ENCODE data around the gene TENM4. TPM values are rescaled to one million over a fixed set of nuclear protein-coding genes. Genes with fewer than 3 reads are reported as not detected.

The TENM4 gene
- total RNA-seq, 2 experiments from 2014 or later, result not detected

DNA sequence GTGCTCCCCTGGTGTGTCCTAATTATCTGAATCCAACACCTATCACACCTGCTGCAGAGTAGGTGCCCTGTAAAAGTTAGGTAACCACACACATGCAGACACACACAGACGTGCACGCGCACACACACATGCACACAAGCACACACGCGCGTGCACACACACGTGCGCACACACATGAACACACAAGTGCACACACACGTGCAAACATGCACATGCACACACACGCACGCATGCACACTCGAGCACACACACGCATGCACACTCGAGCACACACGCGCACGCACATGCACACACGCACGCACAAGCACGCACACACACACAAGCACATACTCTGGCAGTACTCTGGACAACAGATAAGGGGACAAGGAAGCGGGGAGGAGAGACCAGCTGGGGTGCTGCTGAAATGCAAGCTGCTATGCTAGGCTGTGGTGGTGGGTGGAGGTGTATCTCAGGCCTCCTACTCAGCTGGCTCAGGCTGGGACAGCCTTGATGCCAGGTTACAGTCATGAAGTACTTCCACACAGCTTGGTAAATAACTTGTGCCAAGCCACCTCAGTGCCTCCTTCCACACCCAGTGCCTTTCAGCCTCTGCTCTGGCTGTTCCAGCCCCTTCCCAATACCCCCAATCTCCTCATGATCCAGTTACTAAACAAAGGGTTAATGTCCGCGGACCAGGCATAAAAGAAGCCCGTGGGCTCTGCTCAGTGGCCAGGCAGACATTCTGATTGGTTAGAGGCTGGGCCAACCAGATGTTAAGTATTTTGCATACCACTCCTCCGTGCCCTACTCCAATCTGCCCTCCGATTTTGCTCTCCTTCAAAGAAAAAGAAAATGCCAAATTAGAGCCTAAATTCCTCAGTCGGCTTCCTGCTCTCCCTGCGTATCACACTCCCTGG, 374.1 kb downstream of the TENM4 start:
- no peaks in the 10 kb centered on the region for H3K36me3 ChIP-seq (ENCODE audit: insufficient read depth, low read length)
- H4K20me1 ChIP-seq (ENCODE audit: insufficient read depth, low read length), result no peaks in the 10 kb centered on the region
- intact Hi-C loops (cut with micrococcal nuclease; ENCODE audit: unreplicated experiment), result no loop called here
- no peak overlapping the region for H2AFZ ChIP-seq (ENCODE audit: low read length)
- no peak overlapping the region for H3K27ac ChIP-seq (ENCODE audit: low read depth, low read length, poor library complexity, severe bottlenecking)
- H3K4me1 ChIP-seq (ENCODE audit: insufficient read depth, low read length, poor library complexity, severe bottlenecking), result no peaks in the 10 kb centered on the region
- no peak for TF ChIP-seq EZH2phosphoT487 (IDR thresholded peaks at IDR 0.05; ENCODE audit: borderline replicate concordance, low read depth, low read length)
- TF ChIP-seq, protein P1, sequence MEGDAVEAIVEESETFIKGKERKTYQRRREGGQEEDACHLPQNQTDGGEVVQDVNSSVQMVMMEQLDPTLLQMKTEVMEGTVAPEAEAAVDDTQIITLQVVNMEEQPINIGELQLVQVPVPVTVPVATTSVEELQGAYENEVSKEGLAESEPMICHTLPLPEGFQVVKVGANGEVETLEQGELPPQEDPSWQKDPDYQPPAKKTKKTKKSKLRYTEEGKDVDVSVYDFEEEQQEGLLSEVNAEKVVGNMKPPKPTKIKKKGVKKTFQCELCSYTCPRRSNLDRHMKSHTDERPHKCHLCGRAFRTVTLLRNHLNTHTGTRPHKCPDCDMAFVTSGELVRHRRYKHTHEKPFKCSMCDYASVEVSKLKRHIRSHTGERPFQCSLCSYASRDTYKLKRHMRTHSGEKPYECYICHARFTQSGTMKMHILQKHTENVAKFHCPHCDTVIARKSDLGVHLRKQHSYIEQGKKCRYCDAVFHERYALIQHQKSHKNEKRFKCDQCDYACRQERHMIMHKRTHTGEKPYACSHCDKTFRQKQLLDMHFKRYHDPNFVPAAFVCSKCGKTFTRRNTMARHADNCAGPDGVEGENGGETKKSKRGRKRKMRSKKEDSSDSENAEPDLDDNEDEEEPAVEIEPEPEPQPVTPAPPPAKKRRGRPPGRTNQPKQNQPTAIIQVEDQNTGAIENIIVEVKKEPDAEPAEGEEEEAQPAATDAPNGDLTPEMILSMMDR (conservative IDR thresholded peaks at IDR 0.05; ENCODE audit: low read length), result no peak
- H3K4me3 ChIP-seq (ENCODE audit: low read depth, low read length, poor library complexity, severe bottlenecking), result no peak overlapping the region
- no TSS peak for BruUV-seq (replicated peaks)
- H3K79me2 ChIP-seq (ENCODE audit: insufficient read depth, low read depth, low read length), result no peaks in the 10 kb centered on the region
- DNase-seq (ENCODE audit: low spot score), result no peak
- H3K9me3 ChIP-seq (ENCODE audit: low read length), result no peaks in the 10 kb centered on the region
- ChIA-PET CTCF (ENCODE audit: unreplicated experiment) (no interaction called here), POLR2A (no interaction called here)
- H3K4me2 ChIP-seq (ENCODE audit: low read length), result no peak overlapping the region
- no peaks in the 10 kb centered on the region for H3K9me2 ChIP-seq (ENCODE audit: insufficient read depth, low read length)

DNA sequence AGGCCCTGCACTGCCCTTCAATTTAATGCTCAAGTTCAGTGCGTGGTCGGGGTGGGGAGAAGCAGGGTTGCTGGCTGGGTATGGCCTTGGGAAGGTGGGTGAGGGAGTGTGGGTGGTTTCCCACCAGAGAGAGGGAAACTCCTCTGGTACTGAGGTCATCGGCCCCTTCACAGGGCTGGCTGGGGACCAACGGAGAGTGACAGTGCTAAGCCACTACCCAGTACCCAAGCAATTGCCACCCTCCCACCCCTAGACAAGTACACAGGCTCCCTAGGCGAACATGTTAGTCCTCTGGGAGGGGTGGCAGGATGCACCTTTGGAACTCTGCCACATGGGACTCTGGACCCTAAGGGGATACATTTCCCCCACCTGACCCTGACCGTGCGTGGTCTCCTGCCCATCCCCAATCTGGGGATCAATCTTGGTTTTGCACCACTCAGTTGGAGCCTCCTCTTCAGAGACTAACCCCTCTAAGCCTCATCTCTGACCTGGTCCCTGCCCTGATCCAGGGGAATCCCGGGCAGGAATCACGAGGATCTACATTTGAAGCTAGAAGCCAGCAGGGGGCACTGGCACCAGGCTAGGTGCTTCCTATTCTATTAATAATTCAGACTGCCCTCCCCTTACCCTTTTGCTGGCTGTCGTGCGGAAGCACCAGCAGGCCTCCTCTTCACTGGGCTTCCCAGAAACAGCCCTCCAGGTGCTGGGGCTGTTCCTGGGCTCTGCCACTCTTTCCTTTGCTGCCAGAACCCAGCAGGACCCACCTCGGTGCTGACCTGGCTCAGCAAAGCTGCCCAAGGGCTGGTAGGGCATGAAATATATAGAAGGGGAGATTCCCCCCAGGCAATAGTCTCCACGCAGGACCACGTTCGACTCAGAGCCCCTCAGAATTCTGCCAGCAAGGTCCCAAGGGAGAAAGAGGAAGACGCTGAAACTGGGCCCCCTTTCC, 377.7 kb downstream of the TENM4 start:
- no peaks in the 10 kb centered on the region for H3K4me1 ChIP-seq (ENCODE audit: insufficient read depth, low read length, poor library complexity, severe bottlenecking)
- no peaks in the 10 kb centered on the region for H3K79me2 ChIP-seq (ENCODE audit: insufficient read depth, low read depth, low read length)
- H3K4me2 ChIP-seq (ENCODE audit: low read length), result no peak overlapping the region
- ChIA-PET CTCF (ENCODE audit: unreplicated experiment) (no interaction called here), POLR2A (no interaction called here)
- no peak overlapping the region for H3K27ac ChIP-seq (ENCODE audit: low read depth, low read length, poor library complexity, severe bottlenecking)
- BruUV-seq (replicated peaks), result no TSS peak
- no peak for DNase-seq (ENCODE audit: low spot score)
- no peaks in the 10 kb centered on the region for H3K9me2 ChIP-seq (ENCODE audit: insufficient read depth, low read length)
- no peaks in the 10 kb centered on the region for H3K9me3 ChIP-seq (ENCODE audit: low read length)
- H3K4me3 ChIP-seq (ENCODE audit: low read depth, low read length, poor library complexity, severe bottlenecking), result no peak overlapping the region
- TF ChIP-seq EZH2phosphoT487 (IDR thresholded peaks at IDR 0.05; ENCODE audit: borderline replicate concordance, low read depth, low read length), result no peak
- TF ChIP-seq, protein P1 (conservative IDR thresholded peaks at IDR 0.05; ENCODE audit: low read length), result peak; percentile 48
- H3K36me3 ChIP-seq (ENCODE audit: insufficient read depth, low read length), result no peaks in the 10 kb centered on the region
- no peaks in the 10 kb centered on the region for H4K20me1 ChIP-seq (ENCODE audit: insufficient read depth, low read length)
- intact Hi-C loops (cut with micrococcal nuclease; ENCODE audit: unreplicated experiment), result no loop called here
- H2AFZ ChIP-seq (ENCODE audit: low read length), result no peak overlapping the region
